HG02970 (cell line): Measurements from ENCODE around the gene TMEFF2.

Source experiments
- ATAC-seq: cut with Tn5 transposase; IDR thresholded peaks from one replicate; pipeline ENCODE4 v1.9.1; 2021; ENCODE audit warnings: mild to moderate bottlenecking, moderate library complexity, moderate number of reproducible peaks; ENCODE audit not compliant: unreplicated experiment, low FRiP score

TMEFF2 gene

GRCh38 chr2:192026059-192026824, 168.5 kb downstream of the TMEFF2 start:
- no peak for ATAC-seq

- no peak for ATAC-seq
Measured at GRCh38 chr2:192025637-192026036, 169.1 kb downstream of the TMEFF2 start.

- no peak for ATAC-seq
Measured at GRCh38 chr2:192023006-192023405, 171.7 kb downstream of the TMEFF2 start.

- no peak for ATAC-seq
Measured at GRCh38 chr2:192017844-192018243, 176.9 kb downstream of the TMEFF2 start.

GRCh38 chr2:192016265-192016664, 178.5 kb downstream of the TMEFF2 start:
- no peak for ATAC-seq

- ATAC-seq, result no peak
Measured at GRCh38 chr2:192013211-192013610, 181.5 kb downstream of the TMEFF2 start.

- no peak for ATAC-seq
Measured at GRCh38 chr2:192011196-192011595, 183.5 kb downstream of the TMEFF2 start.

- no peak for ATAC-seq
Measured at GRCh38 chr2:192010073-192010472, 184.7 kb downstream of the TMEFF2 start.

GRCh38 chr2:192007581-192008228, 187.0 kb downstream of the TMEFF2 start:
- ATAC-seq, result no peak

- no peak for ATAC-seq
Measured at GRCh38 chr2:192005211-192005610, 189.5 kb downstream of the TMEFF2 start.

- peak; percentile 60 for ATAC-seq
Measured at GRCh38 chr2:192004188-192004963, 190.4 kb downstream of the TMEFF2 start.

GRCh38 chr2:192002418-192002817, 192.3 kb downstream of the TMEFF2 start:
- no peak for ATAC-seq

GRCh38 chr2:192000196-192000980, 194.3 kb downstream of the TMEFF2 start:
- ATAC-seq, result no peak

GRCh38 chr2:191999101-191999841, 195.5 kb downstream of the TMEFF2 start:
- ATAC-seq, result no peak

GRCh38 chr2:191995285-191995684, 199.4 kb downstream of the TMEFF2 start:
- ATAC-seq, result no peak

- no peak for ATAC-seq
Measured at GRCh38 chr2:191994749-191995148, 200.0 kb downstream of the TMEFF2 start.

GRCh38 chr2:191991442-191991841, 203.3 kb downstream of the TMEFF2 start:
- ATAC-seq, result no peak

GRCh38 chr2:191985740-191986139, 209.0 kb downstream of the TMEFF2 start:
- no peak for ATAC-seq

- ATAC-seq, result no peak
Measured at GRCh38 chr2:191983591-191983990, 211.1 kb downstream of the TMEFF2 start.

- no peak for ATAC-seq
Measured at GRCh38 chr2:191983186-191983585, 211.5 kb downstream of the TMEFF2 start.
